BLaER1 (cell line): ENCODE measurements around the gene ALDH1B1.
A peak's percentile ranks its signal among the peaks of the same experiment; 100 is the strongest.

Experiments used
- H3K27ac ChIP-seq: shearing (Covaris generic); formaldehyde crosslinking; 2 replicates; pipeline ENCODE4 v1.8.1; 2022
- H3K27me3 ChIP-seq: shearing (Covaris generic); formaldehyde crosslinking; 2 replicates; pipeline ENCODE4 v1.8.1; 2022
- H3K36me3 ChIP-seq: shearing (Covaris generic); formaldehyde crosslinking; 2 replicates; pipeline ENCODE4 v1.8.1; 2022
- H3K4me1 ChIP-seq: shearing (Covaris generic); formaldehyde crosslinking; 2 replicates; pipeline ENCODE4 v1.8.1; 2022
- H3K4me2 ChIP-seq: shearing (Covaris generic); formaldehyde crosslinking; 2 replicates; pipeline ENCODE4 v1.8.1; 2022
- H3K4me3 ChIP-seq: shearing (Covaris generic); formaldehyde crosslinking; 2 replicates; pipeline ENCODE4 v1.8.1; 2022
- H3K9ac ChIP-seq: shearing (Covaris generic); formaldehyde crosslinking; 2 replicates; pipeline ENCODE4 v1.8.1; 2022
- H3K9me3 ChIP-seq: shearing (Covaris generic); formaldehyde crosslinking; 2 replicates; pipeline ENCODE4 v1.8.1; 2022
- H4K20me1 ChIP-seq: shearing (Covaris generic); formaldehyde crosslinking; 2 replicates; pipeline ENCODE4 v1.8.1; 2022
- Cebpa-rat ChIP-seq: shearing (Covaris generic); IDR thresholded peaks from 2 replicates; pipeline ENCODE4 v1.8.1; 2022

ALDH1B1 gene

DNA sequence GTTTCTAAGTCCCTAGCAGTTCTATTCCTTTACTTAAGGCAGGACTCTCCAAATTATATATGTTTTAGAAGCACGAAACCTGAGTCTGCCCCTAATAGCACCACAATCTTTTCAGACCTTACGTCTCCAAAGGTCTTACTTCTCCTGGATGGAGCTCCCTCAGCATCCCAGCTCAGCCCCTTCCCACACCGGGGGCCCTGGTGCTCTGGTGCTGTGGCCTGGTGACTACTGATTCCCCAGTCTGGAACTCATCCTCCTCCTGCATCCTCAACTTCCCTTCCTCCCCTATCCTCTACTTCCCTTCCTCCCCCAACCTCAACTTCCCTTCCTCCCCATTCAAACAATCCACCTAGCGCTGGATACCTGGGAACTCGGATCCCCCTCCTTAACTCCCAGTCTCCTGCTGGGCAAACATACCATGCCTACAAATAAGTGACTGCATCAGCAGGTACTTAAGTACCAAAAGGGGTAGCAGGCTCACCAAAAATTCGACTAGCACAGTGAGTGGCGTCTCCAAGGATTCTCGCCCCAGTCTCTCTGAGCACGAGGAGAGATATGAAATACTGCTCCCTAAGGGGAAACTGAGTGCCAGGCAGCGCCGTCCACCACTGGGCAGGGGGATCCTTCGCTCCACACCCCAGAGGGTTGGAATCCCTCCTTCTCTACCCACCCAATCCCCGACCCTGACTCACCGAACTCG lies 30.9 kb downstream of the ALDH1B1 start:
- no peaks in the 10 kb centered on the region for H3K36me3 ChIP-seq
- H4K20me1 ChIP-seq: peaks cover 28% of the 10 kb centered on the region; the same call in 1 of the 2 replicates
- no peak overlapping the region for H3K9ac ChIP-seq
- no peak for TF ChIP-seq Cebpa-rat
- peak overlapping the region; percentile 72; the same call in 1 of the 2 replicates for H3K4me2 ChIP-seq
- 0 out of 2 replicates have a peak, but pooled peaks cover 7% of the 10 kb centered on the region for H3K4me1 ChIP-seq
- H3K27me3 ChIP-seq: peaks cover 54% of the 10 kb centered on the region
- H3K27ac ChIP-seq: no peak overlapping the region
- H3K9me3 ChIP-seq: no peaks in the 10 kb centered on the region
- peak overlapping the region; percentile 56; the same call in 1 of the 2 replicates for H3K4me3 ChIP-seq

- peak within 1 kb of the TSS; percentile 72 for H3K4me2 ChIP-seq
- H3K9ac ChIP-seq: no peak within 1 kb of the TSS
- H3K4me3 ChIP-seq: peak within 1 kb of the TSS; percentile 56
These were observed 31.7 kb downstream of the ALDH1B1 start, which contains the start of gene IGFBPL1 for GRCh38 chr9:38423973-38424843. Gene IGFBPL1 (minus strand): TSS chr9:38424454. CDS start chr9:38424424, 30 bp downstream.

GRCh38 chr9:38424918-38425317 lies 32.4 kb downstream of the ALDH1B1 start:
- Histone ChIP-seq H3K9ac (no peak overlapping the region), H4K20me1 (peaks cover 28% of the 10 kb centered on the region; the same call in 1 of the 2 replicates), H3K27me3 (peaks cover 54% of the 10 kb centered on the region), H3K4me3 (no peak overlapping the region; the same call in 1 of the 2 replicates), H3K36me3 (no peaks in the 10 kb centered on the region), H3K27ac (no peak overlapping the region), H3K9me3 (no peaks in the 10 kb centered on the region), H3K4me1 (0 out of 2 replicates have a peak, but pooled peaks cover 7% of the 10 kb centered on the region), H3K4me2 (no peak overlapping the region)
- no peak for TF ChIP-seq Cebpa-rat

More at GRCh38 chr9:38423973-38424843, 31.7 kb downstream of the ALDH1B1 start, which contains the start of gene IGFBPL1:
- Histone ChIP-seq H3K36me3 (no peaks in the 10 kb centered on the region), H3K27me3 (peaks cover 54% of the 10 kb centered on the region), H3K4me1 (0 out of 2 replicates have a peak, but pooled peaks cover 7% of the 10 kb centered on the region), H3K9me3 (no peaks in the 10 kb centered on the region), H4K20me1 (peaks cover 28% of the 10 kb centered on the region; the same call in 1 of the 2 replicates), H3K27ac (no peak within 1 kb of the TSS)
- no peak for TF ChIP-seq Cebpa-rat

DNA sequence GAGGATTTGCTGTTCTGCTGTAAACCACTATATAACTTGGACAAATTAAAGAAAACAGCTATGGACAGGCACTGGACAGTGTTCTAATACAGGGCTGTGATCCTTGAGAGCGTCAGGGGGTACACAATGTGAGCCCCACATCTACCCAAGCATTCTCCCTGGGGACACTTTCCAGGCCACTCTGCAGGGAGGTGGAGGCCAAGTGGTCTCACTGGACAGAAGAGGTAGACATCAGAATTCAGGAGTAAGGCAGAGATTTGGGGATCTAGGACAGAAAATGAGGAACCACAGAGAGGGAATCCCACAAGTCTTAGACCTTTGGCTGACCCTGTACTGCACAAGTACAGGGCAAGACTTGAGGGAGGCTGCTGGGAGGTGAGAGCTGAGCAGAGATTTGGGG lies 35.6 kb downstream of the ALDH1B1 start:
- TF ChIP-seq Cebpa-rat: no peak
- H3K27me3 ChIP-seq: peaks cover 34% of the 10 kb centered on the region
- H3K4me3 ChIP-seq: no peak overlapping the region
- H3K4me1 ChIP-seq: peaks cover 35% of the 10 kb centered on the region
- H3K27ac ChIP-seq: no peak overlapping the region
- no peaks in the 10 kb centered on the region for H3K9me3 ChIP-seq
- H3K4me2 ChIP-seq: no peak overlapping the region
- peaks cover 20% of the 10 kb centered on the region; the same call in 1 of the 2 replicates for H4K20me1 ChIP-seq
- no peaks in the 10 kb centered on the region for H3K36me3 ChIP-seq
- H3K9ac ChIP-seq: no peak overlapping the region

- peak overlapping the region; percentile 75 for H3K4me2 ChIP-seq
- TF ChIP-seq Cebpa-rat: no peak
These were observed 38.6 kb downstream of the ALDH1B1 start for GRCh38 chr9:38431116-38431515.

GRCh38 chr9:38432922-38433510 lies 40.5 kb downstream of the ALDH1B1 start:
- peaks cover 49% of the 10 kb centered on the region for H3K4me1 ChIP-seq
- no peak overlapping the region for H3K4me3 ChIP-seq
- H3K4me2 ChIP-seq: peak overlapping the region; percentile 6; the same call in 1 of the 2 replicates
- no peaks in the 10 kb centered on the region for H3K9me3 ChIP-seq
- no peak overlapping the region for H3K9ac ChIP-seq
- H3K27ac ChIP-seq: no peak overlapping the region
- H4K20me1 ChIP-seq: no peaks in the 10 kb centered on the region
- TF ChIP-seq Cebpa-rat: no peak
- H3K27me3 ChIP-seq: no peaks in the 10 kb centered on the region
- H3K36me3 ChIP-seq: no peaks in the 10 kb centered on the region

More at GRCh38 chr9:38431116-38431515, 38.6 kb downstream of the ALDH1B1 start:
- H3K4me1 ChIP-seq: peaks cover 42% of the 10 kb centered on the region
- H4K20me1 ChIP-seq: no peaks in the 10 kb centered on the region
- no peaks in the 10 kb centered on the region for H3K36me3 ChIP-seq
- no peak overlapping the region for H3K9ac ChIP-seq
- no peaks in the 10 kb centered on the region for H3K9me3 ChIP-seq
- 0 out of 2 replicates have a peak, but pooled peaks cover 6% of the 10 kb centered on the region for H3K27me3 ChIP-seq
- H3K4me3 ChIP-seq: no peak overlapping the region
- no peak overlapping the region; the same call in 1 of the 2 replicates for H3K27ac ChIP-seq

DNA sequence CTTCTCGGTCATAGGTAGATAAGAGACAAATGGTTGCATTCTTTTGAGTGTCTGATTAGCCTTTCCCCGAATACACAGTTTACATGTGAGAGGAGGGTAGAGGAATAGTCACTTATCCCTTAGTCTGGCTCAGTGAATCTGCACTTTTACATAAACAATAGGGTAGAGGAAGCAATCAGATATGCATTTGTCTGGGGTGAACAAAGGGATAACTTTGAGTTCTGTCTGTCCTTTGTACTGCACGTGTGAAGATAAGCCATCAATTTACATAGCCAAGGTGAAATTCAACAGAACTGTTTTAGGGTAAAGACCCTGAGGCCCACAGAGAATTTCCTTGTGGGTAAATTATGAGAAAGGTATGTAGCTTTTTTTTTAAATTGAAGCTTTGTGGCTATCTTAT lies 41.9 kb downstream of the ALDH1B1 start:
- Histone ChIP-seq H3K4me2 (peak overlapping the region; percentile 29; the same call in 1 of the 2 replicates), H3K9ac (no peak overlapping the region), H3K9me3 (no peaks in the 10 kb centered on the region), H3K27ac (no peak overlapping the region), H3K36me3 (no peaks in the 10 kb centered on the region), H4K20me1 (no peaks in the 10 kb centered on the region), H3K4me3 (no peak overlapping the region), H3K4me1 (peaks cover 49% of the 10 kb centered on the region), H3K27me3 (no peaks in the 10 kb centered on the region)
- TF ChIP-seq Cebpa-rat: no peak

DNA sequence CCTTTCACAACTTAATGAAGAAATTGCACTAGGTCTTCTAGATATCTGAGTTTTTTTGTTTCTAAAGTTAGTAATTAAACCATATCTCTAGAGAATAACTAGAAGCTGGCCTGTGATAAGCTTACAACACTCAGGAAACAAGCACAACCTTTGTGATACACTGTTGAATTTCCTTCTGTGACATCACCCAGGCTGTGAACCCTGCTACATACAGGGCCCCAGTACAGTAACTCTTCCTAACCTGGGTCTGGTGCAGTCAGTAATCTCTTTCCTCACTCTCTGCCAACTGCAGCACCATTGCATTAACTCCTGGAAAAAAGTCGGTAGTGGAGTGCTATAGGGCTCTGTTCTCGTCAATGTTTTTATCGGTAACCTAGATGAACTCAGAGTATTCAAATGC lies 42.4 kb downstream of the ALDH1B1 start:
- no peak for TF ChIP-seq Cebpa-rat
- no peaks in the 10 kb centered on the region for H3K36me3 ChIP-seq
- peak overlapping the region; percentile 29; the same call in 1 of the 2 replicates for H3K4me2 ChIP-seq
- H3K27ac ChIP-seq: no peak overlapping the region
- no peaks in the 10 kb centered on the region for H3K9me3 ChIP-seq
- no peaks in the 10 kb centered on the region for H3K27me3 ChIP-seq
- peaks cover 49% of the 10 kb centered on the region for H3K4me1 ChIP-seq
- H3K4me3 ChIP-seq: no peak overlapping the region
- no peaks in the 10 kb centered on the region for H4K20me1 ChIP-seq
- H3K9ac ChIP-seq: no peak overlapping the region

GRCh38 chr9:38435521-38435920 lies 43.0 kb downstream of the ALDH1B1 start:
- Histone ChIP-seq H3K27ac (no peak overlapping the region), H3K9ac (no peak overlapping the region)
- TF ChIP-seq Cebpa-rat: no peak

More at GRCh38 chr9:38435521-38435920, 43.0 kb downstream of the ALDH1B1 start:
- H3K4me1 ChIP-seq: peaks cover 43% of the 10 kb centered on the region
- no peaks in the 10 kb centered on the region for H3K36me3 ChIP-seq
- no peaks in the 10 kb centered on the region for H3K27me3 ChIP-seq
- no peak overlapping the region for H3K4me3 ChIP-seq
- no peaks in the 10 kb centered on the region for H4K20me1 ChIP-seq
- H3K4me2 ChIP-seq: no peak overlapping the region
- H3K9me3 ChIP-seq: no peaks in the 10 kb centered on the region
